Liver (tissue), 9 donors: ENCODE data around the gene FRMD4B. TPM values are rescaled to one million over a fixed set of nuclear protein-coding genes. Genes with fewer than 3 reads are reported as not detected.

Experiments used
- DNase-seq: peaks from one replicate; pipeline ENCODE4 v3.0.0-alpha.2; 2017; ENCODE audit warnings: low spot score
- H3K27ac ChIP-seq, 2 donors: one replicate each; pipeline ENCODE4 v1.7.0; 2013; ENCODE audit warnings: inconsistent platforms in 2 of 2, low read length in 2 of 2, control low read depth in 1 of 2, low read depth in 1 of 2, mild to moderate bottlenecking in 1 of 2
- H3K27me3 ChIP-seq, 4 donors: one replicate each; pipeline versions ENCODE4 v1.6.1 to v1.7.0; 2013; ENCODE audit warnings: low read length in 3 of 4, inconsistent platforms in 1 of 4, mild to moderate bottlenecking in 1 of 4, moderate library complexity in 1 of 4; ENCODE audit not compliant: control insufficient read depth in 4 of 4, insufficient read depth in 4 of 4
- H3K36me3 ChIP-seq, 4 donors: one replicate each; pipeline versions ENCODE4 v1.6.1 to v1.7.0; 2013; ENCODE audit warnings: low read length in 3 of 4, mild to moderate bottlenecking in 3 of 4, low read depth in 1 of 4, moderate library complexity in 1 of 4; ENCODE audit not compliant: control insufficient read depth in 4 of 4, insufficient read depth in 3 of 4
- H3K4me1 ChIP-seq, 4 donors: one replicate each; pipeline versions ENCODE4 v1.6.1 to v1.7.0; 2013; ENCODE audit warnings: low read length in 3 of 4, mild to moderate bottlenecking in 3 of 4, moderate library complexity in 1 of 4; ENCODE audit not compliant: control insufficient read depth in 4 of 4, insufficient read depth in 4 of 4
- H3K4me3 ChIP-seq, 3 donors: one replicate each; pipeline versions ENCODE4 v1.6.1 to v1.7.0; 2013; ENCODE audit warnings: low read length in 3 of 3, control low read depth in 1 of 3, low read depth in 1 of 3, mild to moderate bottlenecking in 1 of 3
- H3K9ac ChIP-seq, 2 donors: one replicate each; pipeline ENCODE4 v1.7.0; 2013; ENCODE audit warnings: low read length in 2 of 2, mild to moderate bottlenecking in 2 of 2, moderate library complexity in 2 of 2, control low read depth in 1 of 2, low read depth in 1 of 2
- H3K9me3 ChIP-seq, 4 donors: one replicate each; pipeline versions ENCODE4 v1.6.1 to v1.7.0; 2013; ENCODE audit warnings: low read length in 3 of 4; ENCODE audit not compliant: control insufficient read depth in 4 of 4
- ATF3 ChIP-seq: IDR thresholded peaks from 2 replicates; pipeline ENCODE4 v1.6.1; 2016; ENCODE audit warnings: antibody characterized with exemption
- CTCF ChIP-seq: fragments of 150-350 bp; IDR thresholded peaks from 2 replicates; pipeline ENCODE4 v1.5.1; 2017; ENCODE audit warnings: improper control_type of control experiment, low read depth, low read length; ENCODE audit not compliant: missing input control
- EGR1 ChIP-seq, 2 donors: IDR thresholded peaks; 2 replicates each; pipeline ENCODE4 v1.6.1; 2016 to 2018; ENCODE audit warnings: antibody characterized with exemption in 2 of 2, low read depth in 2 of 2
- FOXA1 ChIP-seq: IDR thresholded peaks from 2 replicates; pipeline ENCODE4 v1.6.1; 2016; ENCODE audit warnings: antibody characterized with exemption
- FOXA2 ChIP-seq: IDR thresholded peaks from 2 replicates; pipeline ENCODE4 v1.6.1; 2016; ENCODE audit warnings: antibody characterized with exemption
- GABPA ChIP-seq, 2 donors: IDR thresholded peaks in 1 of 2; conservative IDR thresholded peaks in 1 of 2; 2 replicates each; pipeline ENCODE4 v1.6.1; 2016; ENCODE audit warnings: antibody characterized with exemption in 2 of 2, mild to moderate bottlenecking in 1 of 2, moderate library complexity in 1 of 2
- HNF4A ChIP-seq, 2 donors: conservative IDR thresholded peaks; 2 replicates each; pipeline ENCODE4 v1.6.1; 2016; ENCODE audit warnings: antibody characterized with exemption in 2 of 2, mild to moderate bottlenecking in 2 of 2
- HNF4G ChIP-seq: IDR thresholded peaks from 2 replicates; pipeline ENCODE4 v1.6.1; 2016; ENCODE audit warnings: antibody characterized with exemption
- JUND ChIP-seq, 2 donors: IDR thresholded peaks; 2 replicates each; pipeline ENCODE4 v1.6.1; 2016; ENCODE audit warnings: antibody characterized with exemption in 2 of 2
- MAX ChIP-seq: IDR thresholded peaks from 2 replicates; pipeline ENCODE4 v1.6.1; 2016; ENCODE audit warnings: antibody characterized with exemption
- NR2F2 ChIP-seq: IDR thresholded peaks from 2 replicates; pipeline ENCODE4 v1.6.1; 2016; ENCODE audit warnings: antibody characterized with exemption
- RAD21 ChIP-seq, 2 donors: IDR thresholded peaks; 2 replicates each; pipeline ENCODE4 v1.6.1; 2016; ENCODE audit warnings: antibody characterized with exemption in 2 of 2, mild to moderate bottlenecking in 2 of 2
- REST ChIP-seq: IDR thresholded peaks from 2 replicates; pipeline ENCODE4 v1.6.1; 2016; ENCODE audit warnings: antibody characterized with exemption, mild to moderate bottlenecking
- RXRA ChIP-seq, 2 donors: IDR thresholded peaks; 2 replicates each; pipeline ENCODE4 v1.6.1; 2017 to 2018; ENCODE audit warnings: antibody characterized with exemption in 2 of 2, mild to moderate bottlenecking in 1 of 2
- SP1 ChIP-seq: IDR thresholded peaks from 2 replicates; pipeline ENCODE4 v1.6.1; 2018; ENCODE audit warnings: antibody characterized with exemption, mild to moderate bottlenecking
- TAF1 ChIP-seq: conservative IDR thresholded peaks from 2 replicates; pipeline ENCODE4 v1.6.1; 2016; ENCODE audit warnings: antibody characterized with exemption, mild to moderate bottlenecking
- YY1 ChIP-seq: IDR thresholded peaks from 2 replicates; pipeline ENCODE4 v1.6.1; 2016; ENCODE audit warnings: antibody characterized with exemption, mild to moderate bottlenecking
- ZBTB33 ChIP-seq: IDR thresholded peaks from 2 replicates; pipeline ENCODE4 v1.6.1; 2016; ENCODE audit warnings: antibody characterized with exemption
- WGBS: extraction: QIAGEN DNeasy Blood & Tissue Kit; methylation state at CpG from one replicate; pipeline ENCODE4 v1.1.7; 2013; 5-methylcytosine and 5-hydroxymethylcytosine counted together
- polyA plus RNA-seq, 2 donors: library from polyadenylated mRNA; stranded (reverse) in 1 of 2; unstranded in 1 of 2; fragments of 200-250 nt in 1 of 2; fragments of >200 nt in 1 of 2; fragmentation: Nextera tagmentation in 1 of 2; extraction: Ambion mirVana in 1 of 2; gene quantifications; one replicate each; pipeline versions ENCODE4 v1.2.1 to v1.2.3, GENCODE V29; 2013 to 2015
- total RNA-seq, 2 donors: library from RNA; depleted of rRNA; stranded (reverse); fragments of >200 nt; gene quantifications; one replicate each; pipeline ENCODE4 v1.2.3, GENCODE V29; 2014
- donor health status: healthy.
- donor health status: healthy.
- donor health status: healthy.
- donor health status: healthy.
- donor health status: healthy.

The FRMD4B gene
- total and polyA plus RNA-seq, 4 donors = 7.3 to 22.6 (median 15.0) TPM

GRCh38 chr3:69194431-69195165 lies 191.3 kb downstream of the FRMD4B start (continued):
- no peak for TF ChIP-seq CTCF
- no peak for TF ChIP-seq RAD21 (IDR thresholded peaks at IDR 0.05)
- no peak for TF ChIP-seq HNF4G
- TF ChIP-seq HNF4A (conservative IDR thresholded peaks at IDR 0.05) = no peak
- no peak for TF ChIP-seq EGR1 (IDR thresholded peaks at IDR 0.05; ENCODE audit: low read depth in 2 of 2)
- no peak for TF ChIP-seq FOXA1
- TF ChIP-seq FOXA2 = no peak
- no peak for TF ChIP-seq SP1
- no peak for TF ChIP-seq ATF3
- TF ChIP-seq JUND (IDR thresholded peaks at IDR 0.05) = no peak

- H3K4me3 ChIP-seq = no peak overlapping the region
- no peak for TF ChIP-seq NR2F2
Measured at GRCh38 chr3:69193749-69194148, 192.1 kb downstream of the FRMD4B start.

GRCh38 chr3:69191516-69191915 lies 194.4 kb downstream of the FRMD4B start:
- H3K4me1 ChIP-seq = peaks cover under 1 to 7% (median 6%) of the 10 kb centered on the region in 4 donors

More at GRCh38 chr3:69193749-69194148, 192.1 kb downstream of the FRMD4B start:
- Histone ChIP-seq H3K9me3 (no peaks in the 10 kb centered on the region), H3K27ac (no peak overlapping the region), H3K36me3 (peaks cover 10 to 75% (median 67%) of the 10 kb centered on the region in 4 donors), H3K27me3 (no peaks in the 10 kb centered on the region), H3K4me1 (peaks cover 0 to 6% (median 0%) of the 10 kb centered on the region in 4 donors), H3K9ac (no peak overlapping the region)
- DNase-seq = no peak
- 72% methylated on average over 3 of the region's 3 CpGs for WGBS

More at GRCh38 chr3:69191516-69191915, 194.4 kb downstream of the FRMD4B start:
- peaks cover 7 to 76% (median 65%) of the 10 kb centered on the region in 4 donors for H3K36me3 ChIP-seq
- no peak overlapping the region for H3K4me3 ChIP-seq
- no peak overlapping the region for H3K27ac ChIP-seq
- no peak for DNase-seq
- H3K27me3 ChIP-seq = no peaks in the 10 kb centered on the region
- no peak overlapping the region for H3K9ac ChIP-seq
- no peaks in the 10 kb centered on the region for H3K9me3 ChIP-seq
- TF ChIP-seq GABPA (IDR thresholded peaks at IDR 0.05 in 1 of 2, conservative IDR thresholded peaks at IDR 0.05 in 1 of 2) (no peak), RAD21 (IDR thresholded peaks at IDR 0.05) (no peak), RXRA (IDR thresholded peaks at IDR 0.05) (no peak), JUND (IDR thresholded peaks at IDR 0.05) (no peak), YY1 (no peak), REST (no peak), ZBTB33 (no peak), NR2F2 (no peak), MAX (no peak), CTCF (no peak), HNF4A (conservative IDR thresholded peaks at IDR 0.05) (no peak), ATF3 (no peak), HNF4G (no peak), EGR1 (IDR thresholded peaks at IDR 0.05; ENCODE audit: low read depth in 2 of 2) (no peak), SP1 (no peak), TAF1 (no peak), FOXA1 (no peak), FOXA2 (no peak)
